NCI-H1436 (cell line): ENCODE data around the gene THSD8.

Experiments
- DNase-seq: peaks from one replicate; lab custom pipeline; 2025; lab: John Stamatoyannopoulos, UW

THSD8 gene

GRCh38 chr19:12801466-12802266 is at the start of gene THSD8, which contains the start of gene PRDX2:
TSS of gene THSD8 (plus strand) at chr19:12802069. CDS start at chr19:12802072, 3 bp downstream.
TSS of gene PRDX2 (minus strand) at chr19:12801800. CDS start at chr19:12801261, 539 bp downstream.
- peak; percentile 88 for DNase-seq

DNA sequence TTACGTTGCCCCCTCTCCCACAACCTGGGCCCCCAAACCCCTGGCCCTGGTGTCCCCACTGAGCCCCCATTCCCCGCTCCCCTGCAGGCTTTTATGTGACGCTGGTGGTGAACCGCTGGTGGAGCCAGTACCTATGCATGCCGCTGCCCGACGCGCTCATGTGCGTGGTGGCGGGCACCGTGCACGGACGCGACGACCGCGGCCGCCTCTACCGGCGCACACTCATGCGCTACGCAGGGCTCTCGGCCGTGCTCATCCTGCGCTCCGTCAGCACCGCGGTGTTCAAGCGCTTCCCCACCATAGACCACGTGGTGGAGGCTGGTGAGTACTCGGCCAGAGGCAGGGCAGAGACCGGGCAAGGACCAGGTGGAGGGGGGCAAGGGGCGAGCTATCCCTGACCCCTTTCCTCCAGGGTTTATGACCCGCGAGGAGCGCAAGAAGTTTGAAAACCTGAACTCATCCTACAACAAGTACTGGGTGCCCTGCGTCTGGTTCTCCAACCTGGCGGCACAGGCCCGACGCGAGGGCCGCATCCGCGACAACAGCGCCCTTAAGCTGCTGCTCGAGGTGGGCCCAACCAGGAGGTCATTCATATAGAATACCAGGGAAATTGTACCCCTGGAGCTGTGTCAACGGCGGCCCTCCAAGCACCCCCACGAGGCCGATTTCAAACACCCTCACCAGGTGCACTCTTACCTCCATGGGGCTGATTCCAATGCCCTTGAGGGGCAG is 47.2 kb upstream of the THSD8 start:
- no peak for DNase-seq

DNA sequence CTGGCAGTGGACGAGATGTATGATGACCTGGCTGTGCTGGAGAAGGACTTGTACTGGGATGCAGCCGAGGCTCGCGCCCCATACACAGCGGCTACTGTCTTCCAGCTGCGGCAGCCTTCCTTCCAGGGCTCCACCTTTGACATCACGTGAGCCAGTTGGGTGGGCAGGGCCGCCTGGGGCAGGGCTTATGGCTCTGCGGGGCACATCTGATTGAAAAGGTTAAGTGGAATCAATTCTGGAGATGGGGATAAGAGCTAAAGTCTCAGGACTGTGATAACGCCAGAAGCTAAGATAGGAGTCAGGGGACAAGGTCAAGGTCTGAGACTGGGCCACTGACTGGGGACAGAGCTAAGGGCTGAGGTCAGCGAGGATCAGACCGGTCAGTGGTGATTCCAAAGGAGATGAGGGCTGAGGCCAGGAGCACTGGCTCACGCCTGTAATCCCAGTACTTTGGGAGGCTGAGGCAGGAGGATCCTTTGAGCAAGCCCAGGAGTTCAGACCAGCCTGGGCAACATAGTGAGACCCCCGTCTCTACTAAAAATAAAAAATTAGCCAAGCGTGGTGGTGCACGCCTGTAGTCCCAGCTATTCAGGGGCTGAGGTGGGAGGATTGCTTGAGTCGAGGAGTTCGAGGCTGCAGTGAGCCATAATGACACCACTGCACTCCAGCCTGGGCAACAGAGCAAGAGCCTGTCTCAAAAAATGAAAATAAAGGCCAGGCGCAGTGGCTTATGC is 45.6 kb upstream of the THSD8 start:
- DNase-seq: no peak

DNA sequence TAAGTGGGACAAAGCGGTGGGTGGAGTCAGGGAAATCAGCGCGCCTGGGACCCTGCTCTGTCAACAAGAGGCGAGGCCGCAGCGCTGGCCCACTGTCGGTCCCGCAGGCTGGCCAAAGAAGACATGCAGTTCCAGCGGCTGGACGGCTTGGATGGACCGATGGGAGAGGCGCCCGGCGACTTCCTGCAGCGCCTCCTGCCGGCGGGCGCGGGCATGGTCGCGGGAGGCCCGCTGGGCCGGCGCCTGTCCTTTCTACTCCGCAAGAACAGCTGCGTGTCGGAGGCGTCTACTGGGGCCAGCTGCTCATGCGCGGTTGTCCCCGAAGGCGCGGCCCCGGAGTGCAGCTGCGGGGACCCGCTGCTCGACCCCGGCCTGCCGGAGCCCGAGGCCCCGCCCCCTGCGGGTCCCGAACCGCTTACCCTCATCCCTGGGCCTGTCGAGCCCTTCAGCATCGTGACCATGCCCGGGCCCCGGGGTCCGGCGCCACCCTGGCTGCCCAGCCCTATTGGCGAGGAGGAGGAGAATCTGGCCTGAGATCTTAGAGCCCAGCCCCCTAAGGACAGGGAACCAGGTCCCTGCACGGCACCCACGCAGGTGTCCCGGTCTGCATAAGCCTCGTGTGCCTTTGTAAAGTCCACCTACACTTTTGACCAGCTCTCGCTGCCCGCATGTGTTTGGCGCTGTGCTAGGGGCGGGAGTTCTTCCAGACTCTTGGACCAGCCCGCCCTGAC is 44.2 kb upstream of the THSD8 start:
- peak; percentile 67 for DNase-seq

GRCh38 chr19:12759686-12760085 is 42.2 kb upstream of the THSD8 start:
- DNase-seq: no peak

DNA sequence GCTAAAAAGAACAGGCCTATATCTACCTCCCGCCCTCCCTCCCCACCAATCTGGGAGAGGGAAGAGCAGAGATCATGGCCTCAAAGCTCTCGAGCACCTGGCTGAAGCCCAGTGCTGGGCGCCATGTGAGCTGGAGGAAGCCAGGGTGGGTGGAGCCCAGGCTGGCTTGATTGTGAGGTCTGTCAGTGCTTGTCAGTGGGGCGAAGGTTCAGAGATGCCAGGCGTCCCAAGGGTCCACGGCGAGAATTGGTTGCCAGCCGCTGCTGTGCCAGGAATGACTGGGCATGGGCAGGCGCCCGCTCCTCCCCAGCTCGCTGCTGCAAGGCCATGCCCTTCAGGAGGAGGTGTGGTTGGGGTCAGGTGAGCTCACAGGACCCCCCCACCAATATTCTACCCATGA is 38.8 kb upstream of the THSD8 start:
- no peak for DNase-seq

GRCh38 chr19:12764698-12765097 is 37.2 kb upstream of the THSD8 start:
- no peak for DNase-seq

DNA sequence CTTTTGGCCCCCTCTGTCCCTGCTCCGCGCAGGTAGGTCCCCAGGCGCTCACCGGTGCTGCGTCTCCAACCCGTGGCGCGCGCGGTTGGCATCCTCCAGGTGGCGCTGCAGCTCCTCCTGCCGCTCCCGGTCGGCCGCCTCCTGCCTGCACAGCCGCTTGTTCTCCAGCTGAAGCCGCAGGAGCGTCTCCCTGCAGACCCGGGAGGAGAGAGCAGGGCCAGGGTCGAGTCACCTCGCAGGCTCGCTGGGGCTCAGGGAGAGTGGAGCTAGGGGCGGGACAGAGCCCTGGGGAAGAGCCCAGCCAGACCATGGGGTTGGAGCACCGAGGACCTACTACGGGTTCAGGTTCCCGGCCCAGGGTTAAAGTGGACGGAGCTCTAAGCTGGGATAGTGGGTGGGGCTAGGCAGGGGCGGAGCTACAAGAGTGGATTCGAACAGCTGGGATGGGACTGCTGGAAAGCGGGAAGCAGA is 35.8 kb upstream of the THSD8 start:
- no peak for DNase-seq

- no peak for DNase-seq
Observed at GRCh38 chr19:12767150-12767549, 34.7 kb upstream of the THSD8 start.

- no peak for DNase-seq
Observed at GRCh38 chr19:12767666-12768065, 34.2 kb upstream of the THSD8 start.

GRCh38 chr19:12769689-12770088 is 32.2 kb upstream of the THSD8 start:
- DNase-seq: peak; percentile 66

GRCh38 chr19:12770922-12771321 is 30.9 kb upstream of the THSD8 start:
- no peak for DNase-seq

DNA sequence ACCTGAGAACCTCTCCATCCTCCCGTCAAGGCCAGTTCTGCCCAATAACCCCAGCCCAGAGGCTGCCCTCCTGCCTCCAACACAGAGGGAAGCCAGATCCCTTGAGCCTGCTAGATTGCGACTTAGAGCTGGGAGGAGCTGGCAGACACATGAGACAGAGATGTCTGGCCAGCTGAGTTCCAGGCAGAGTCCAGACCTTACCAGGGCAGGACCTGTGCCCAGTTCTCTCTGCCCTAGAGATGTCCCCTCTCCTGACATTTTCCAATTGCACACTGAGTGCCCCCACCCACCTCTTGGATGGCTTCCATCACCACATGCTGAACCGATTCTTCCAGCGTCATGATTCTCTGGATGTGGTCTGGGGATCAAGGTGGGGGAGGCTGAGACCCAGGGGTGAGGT is 29.5 kb upstream of the THSD8 start:
- no peak for DNase-seq

DNA sequence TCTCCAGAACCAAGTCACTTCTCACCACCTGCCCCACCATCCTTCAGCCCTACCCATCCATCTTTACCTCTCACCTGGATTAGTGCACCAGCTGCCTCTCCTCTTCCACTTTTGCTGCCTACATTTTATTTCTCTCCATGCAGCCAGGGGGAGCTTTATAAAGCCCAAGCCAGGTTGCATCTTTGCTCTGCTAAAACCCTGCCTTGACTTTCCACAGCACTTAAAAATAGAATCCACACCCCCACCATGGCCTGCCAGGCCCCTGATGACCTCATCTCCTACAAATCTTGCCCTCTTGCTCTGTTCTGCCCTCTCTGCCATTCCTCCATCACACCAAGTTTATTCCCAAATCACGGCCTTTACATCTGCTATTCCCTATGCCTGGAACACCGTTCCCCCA is 28.3 kb upstream of the THSD8 start:
- no peak for DNase-seq

DNA sequence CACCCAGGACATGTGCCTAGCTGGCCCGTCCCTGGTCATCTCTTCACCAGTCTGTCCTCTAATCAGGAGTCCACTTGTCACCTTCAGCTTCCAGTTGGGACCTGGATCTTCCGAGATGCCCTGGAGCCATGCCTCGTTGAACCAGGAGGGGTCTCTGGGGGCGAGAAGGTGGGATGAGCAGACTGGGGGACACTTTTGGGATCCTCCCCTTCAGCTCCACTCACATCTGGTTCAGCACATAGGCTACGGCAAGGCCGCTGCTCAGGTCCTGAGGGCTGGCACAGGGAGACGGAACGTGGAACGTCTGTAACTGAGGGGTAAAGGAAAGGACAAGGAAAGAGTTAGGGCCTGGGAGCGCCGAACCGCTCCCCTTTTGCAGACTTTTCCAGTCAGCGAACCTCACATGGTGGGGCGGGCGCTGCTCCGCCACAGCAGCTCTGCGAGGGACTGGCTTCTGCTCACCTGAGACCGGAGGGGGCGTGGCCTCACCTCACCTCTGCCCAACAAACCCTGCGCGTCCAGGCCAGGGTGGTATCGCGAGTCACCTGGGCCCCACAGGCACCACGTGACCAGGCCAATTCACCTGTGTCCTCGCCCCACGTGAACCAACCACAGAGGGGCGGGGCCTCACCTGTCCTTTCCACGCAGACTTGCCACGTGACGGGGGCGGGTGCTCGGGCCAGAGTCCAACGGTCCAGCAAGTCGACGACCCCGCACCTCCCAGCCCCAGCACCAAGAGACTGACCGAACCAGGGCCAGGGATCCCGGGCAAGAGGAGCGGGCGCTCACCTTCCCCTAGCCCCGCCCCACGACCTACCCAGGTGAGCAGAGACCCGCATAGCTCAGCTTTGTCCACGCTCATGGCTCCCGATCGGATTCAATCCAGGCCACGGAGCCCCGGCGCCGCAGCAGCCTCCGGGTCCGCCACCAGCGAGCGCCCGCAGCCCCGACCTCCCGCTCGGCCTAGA is 27.0 kb upstream of the THSD8 start, which contains the start of gene HOOK2:
HOOK2 (minus strand) TSS at position 965 of the 968 bp plus-strand sequence; CDS start at position 862, 103 bp downstream.
- DNase-seq: peak; percentile 80

DNA sequence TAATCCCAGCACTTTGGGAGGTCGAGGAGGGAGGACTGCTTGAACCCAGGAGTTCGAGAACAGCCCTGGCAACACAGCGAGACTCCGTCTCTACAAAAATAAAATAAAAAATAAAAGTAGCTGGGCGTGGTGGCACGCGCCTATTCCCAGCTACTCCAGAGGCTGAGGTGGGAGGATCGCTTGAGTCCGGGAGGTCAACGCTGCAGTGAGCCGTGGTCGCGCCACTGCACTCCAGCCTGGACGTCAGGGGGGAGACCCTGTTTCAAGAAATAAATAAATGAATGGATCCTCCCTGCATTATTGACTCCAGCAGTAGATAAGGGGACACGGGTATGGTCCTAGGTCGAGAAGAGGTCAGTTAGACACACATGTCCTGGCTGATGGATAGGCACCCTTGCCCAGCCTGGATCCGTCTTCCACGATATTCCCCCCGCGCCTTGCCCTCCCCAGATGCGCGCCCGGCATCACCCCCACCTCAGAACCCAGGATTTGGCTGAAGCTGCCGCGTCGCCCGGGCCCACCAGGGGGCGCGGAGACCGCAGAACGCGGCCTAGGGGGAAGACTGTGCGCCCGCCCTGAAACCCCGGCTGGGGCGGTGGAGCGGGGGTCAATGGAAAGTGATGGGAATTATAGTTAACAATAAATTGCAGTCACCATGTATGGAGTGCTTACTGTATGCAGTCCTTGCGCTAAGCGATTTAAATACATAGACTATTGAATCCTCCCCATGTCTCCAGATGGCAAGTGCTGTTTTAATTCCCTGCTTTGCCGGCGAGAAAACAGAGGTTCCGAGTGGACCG is 24.5 kb upstream of the THSD8 start:
- peak; percentile 65 for DNase-seq

DNA sequence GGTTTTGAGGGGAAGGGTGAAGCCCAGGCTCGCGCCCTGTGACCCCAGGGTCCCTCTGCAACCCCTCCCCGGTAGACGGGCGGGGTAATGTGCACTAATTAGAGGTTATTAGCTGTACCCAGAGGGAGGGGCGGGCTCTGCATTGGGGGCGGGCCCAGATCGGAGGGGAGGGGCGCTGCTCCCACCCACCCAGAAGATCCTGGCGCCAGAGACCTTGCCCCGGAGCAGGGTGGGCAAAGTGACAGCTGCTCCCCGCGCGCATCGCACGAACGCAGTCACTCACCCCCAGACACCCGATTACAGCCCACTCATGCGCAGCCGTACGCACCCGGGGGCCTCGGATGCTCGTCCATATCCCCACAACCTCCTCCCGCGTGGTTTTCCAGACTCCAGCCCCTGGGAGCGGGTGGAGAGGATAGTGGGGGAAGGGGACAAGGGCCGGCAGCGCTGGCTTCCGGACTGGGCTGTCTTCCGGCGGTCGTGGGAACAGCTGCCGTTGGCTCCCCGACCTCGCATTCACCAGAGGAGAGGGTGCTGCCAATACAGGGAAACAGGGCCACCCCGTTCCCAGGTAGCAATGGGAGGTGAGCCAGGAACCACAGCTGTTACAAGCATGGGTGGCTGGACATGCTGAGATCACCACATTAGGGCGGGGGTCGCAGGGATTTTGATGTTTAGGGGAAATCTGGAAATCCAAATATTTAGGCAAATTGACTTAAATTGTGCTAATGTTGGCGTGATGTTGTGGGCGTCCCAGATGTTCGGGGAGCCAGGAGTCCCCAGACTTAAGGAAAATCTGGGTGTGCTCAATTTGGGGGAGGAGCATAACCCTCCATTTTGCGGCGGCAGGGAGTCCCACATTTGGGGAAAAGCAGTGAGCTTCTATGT is 23.6 kb upstream of the THSD8 start:
- DNase-seq: peak; percentile 31

- no peak for DNase-seq
Observed at GRCh38 chr19:12778905-12779161, 23.0 kb upstream of the THSD8 start.
